ENCODE measurements around the gene WDR33.

The WDR33 gene

DNA sequence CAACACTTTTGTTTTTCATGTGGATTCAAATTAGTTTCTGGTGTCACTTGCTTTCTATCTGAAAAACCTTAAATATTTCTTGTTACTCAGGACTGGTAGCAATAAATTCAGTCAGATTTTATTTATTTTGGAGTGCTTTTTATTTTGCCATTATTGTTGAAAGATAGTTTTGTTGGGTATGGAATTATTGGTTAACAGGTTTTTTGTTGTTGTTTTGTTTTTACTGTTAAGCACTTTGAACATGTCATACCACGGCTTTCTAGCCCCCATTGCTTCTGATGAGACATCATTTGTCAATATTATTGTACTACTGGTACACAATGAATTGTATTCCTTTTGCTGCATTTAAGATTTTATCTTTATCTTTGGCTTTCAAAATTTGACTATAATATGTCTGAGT, 122.6 kb downstream of the WDR33 start:
- DNase-seq = no peak

DNA sequence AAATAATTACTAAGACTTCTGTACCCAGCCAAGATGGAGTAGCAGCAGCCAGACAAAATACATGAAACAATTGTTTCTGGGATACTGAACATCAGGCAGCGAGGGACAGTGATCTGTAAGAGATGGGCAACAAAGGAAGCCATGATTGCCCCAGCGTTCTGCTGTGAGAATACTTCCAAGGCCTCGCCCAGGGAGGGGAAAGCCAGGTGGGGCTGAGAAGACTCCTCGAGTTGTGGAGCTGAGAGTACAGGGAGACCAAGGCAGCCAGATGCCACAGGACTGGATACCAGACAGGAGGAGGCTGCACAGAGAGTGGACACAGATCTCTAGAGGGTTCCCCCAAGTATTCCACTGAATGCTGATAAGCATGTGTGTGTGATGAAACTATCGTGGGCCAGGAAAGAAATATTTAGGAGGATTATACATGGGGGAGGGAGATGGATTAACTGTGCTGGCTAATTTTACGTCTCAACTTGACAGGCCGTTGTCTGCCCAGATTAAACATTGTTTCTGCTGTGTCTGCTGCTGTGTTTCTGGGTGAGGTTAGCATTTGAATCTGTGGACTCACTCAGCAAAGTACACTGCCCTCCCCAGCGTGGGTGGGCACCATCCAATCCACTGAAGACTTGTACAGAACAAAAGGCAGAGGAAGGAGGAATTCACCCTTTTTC, 125.4 kb downstream of the WDR33 start:
- no peak for DNase-seq

GRCh38 chr2:127683757-127684156, 127.2 kb downstream of the WDR33 start:
- no peak for DNase-seq

DNA sequence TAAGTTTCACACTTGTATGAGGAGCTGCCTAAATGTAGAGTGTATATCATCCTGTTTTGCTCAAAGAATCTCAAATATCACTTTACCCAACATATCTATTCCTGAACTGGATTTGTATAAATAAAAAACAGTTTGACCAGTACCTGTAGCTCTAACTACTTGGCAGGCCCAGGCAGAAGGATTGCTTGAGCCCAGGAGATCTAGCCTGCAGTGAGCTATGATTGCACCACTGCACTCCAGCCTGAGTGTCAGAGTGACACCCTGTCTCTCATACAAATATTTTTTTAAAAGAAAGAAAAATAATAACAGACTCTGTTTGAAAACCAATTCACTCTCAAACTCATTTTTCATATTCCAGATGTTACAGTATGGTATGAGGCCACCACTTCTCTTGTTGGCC, 127.9 kb downstream of the WDR33 start:
- no peak for DNase-seq

DNA sequence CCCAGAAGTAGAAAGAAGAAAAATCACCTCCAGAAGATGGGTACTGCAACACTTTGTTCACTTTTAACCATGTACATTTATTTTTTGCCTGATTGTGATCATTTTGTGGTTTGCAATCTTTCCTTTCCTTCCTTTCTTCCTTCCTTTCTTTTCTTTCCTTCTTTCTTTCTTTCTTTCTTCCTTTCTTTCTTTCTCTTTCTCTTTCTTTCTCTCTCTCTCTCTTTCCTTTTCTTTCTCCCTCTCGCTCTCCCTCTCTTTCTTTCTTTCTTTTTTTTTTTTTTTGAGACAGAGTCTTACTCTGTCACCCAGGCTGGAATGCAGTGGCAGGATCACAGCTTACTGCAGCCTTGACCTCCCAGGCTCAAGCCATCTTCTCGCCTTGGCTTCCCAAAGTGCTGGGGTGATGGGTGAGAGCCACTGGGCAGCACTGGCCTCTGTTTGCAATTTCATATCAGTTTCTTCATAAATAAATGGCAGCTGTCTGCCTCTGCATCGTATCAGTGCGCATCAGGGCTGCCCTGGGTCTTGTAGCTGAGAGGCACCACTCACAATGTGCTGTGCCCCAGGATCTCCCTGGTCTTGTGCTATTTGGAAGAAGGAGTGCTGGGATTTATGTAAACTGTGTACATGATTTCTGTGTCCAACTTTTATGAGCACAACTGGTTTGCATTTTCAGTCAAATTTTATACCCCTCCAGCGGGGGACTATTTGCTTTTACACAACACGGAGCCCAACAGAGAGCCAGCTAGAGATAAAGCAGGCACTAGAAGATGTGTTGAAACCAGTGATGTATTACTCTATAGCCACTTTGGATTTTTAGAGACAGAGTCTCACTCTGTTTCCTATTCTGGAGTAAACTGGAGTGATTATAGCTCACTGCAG, 128.8 kb downstream of the WDR33 start:
- DNase-seq = no peak

- DNase-seq = no peak
These were observed 129.6 kb downstream of the WDR33 start for GRCh38 chr2:127681288-127681804.

GRCh38 chr2:127680706-127681287, 130.2 kb downstream of the WDR33 start:
- DNase-seq = no peak

GRCh38 chr2:127679680-127680361, 131.2 kb downstream of the WDR33 start:
- no peak for DNase-seq

- no peak for DNase-seq
These were observed 132.0 kb downstream of the WDR33 start for GRCh38 chr2:127678991-127679390.

GRCh38 chr2:127678531-127678930, 132.4 kb downstream of the WDR33 start:
- DNase-seq = no peak

GRCh38 chr2:127676906-127677305, 134.1 kb downstream of the WDR33 start:
- no peak for DNase-seq

DNA sequence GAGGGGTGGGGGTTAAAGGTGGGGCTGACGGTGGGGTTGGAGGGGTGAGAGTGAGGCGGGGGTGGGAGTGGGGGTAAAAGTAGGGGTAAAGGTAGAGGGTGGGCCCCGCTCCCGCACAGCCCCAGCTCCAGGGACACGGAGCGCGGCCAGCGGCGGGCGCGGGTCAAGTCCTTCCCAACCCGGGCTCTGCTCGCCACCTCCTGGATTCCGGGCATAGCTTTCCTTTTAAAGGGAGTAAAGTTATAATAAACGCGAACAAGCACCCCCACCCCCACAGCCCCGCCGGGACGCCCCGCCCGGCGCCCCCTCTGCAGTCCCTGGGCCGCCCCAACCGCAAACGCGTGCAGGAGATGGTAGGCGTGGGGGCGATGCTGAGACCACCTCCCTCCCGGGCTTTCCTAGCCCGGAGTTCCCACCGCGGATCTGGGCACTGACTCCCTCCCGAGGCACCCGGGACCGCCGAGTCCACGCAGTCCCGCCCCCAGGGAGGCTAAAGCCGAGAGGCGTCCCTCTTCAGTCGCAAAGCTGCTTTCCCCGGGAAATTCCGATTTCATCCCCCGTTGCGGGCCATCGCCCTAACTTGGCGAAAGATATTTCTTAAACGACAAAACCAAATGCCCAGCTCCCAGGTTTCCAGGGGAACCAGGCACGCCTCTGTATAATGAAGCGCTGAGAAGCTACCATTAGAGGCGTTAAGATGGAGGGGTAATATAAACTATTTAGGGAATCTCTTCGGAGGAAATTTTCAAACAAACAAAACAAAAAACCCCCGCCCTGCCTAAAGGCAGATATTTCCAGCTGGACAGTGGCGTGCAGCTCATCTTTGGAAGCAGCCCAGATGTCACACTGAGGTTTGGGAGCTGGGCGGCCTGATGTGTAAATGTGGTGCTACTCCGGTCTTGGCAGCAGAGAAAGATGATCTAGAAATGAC, 135.4 kb downstream of the WDR33 start, which contains the start of gene LIMS2:
Gene LIMS2, minus strand, starts transcription at position 200 of the 931 bp plus-strand sequence. CDS start 506 bp downstream, outside the sequence.
- DNase-seq = peak; percentile 54

GRCh38 chr2:127674241-127675209, 136.4 kb downstream of the WDR33 start:
- peak; percentile 18 for DNase-seq

DNA sequence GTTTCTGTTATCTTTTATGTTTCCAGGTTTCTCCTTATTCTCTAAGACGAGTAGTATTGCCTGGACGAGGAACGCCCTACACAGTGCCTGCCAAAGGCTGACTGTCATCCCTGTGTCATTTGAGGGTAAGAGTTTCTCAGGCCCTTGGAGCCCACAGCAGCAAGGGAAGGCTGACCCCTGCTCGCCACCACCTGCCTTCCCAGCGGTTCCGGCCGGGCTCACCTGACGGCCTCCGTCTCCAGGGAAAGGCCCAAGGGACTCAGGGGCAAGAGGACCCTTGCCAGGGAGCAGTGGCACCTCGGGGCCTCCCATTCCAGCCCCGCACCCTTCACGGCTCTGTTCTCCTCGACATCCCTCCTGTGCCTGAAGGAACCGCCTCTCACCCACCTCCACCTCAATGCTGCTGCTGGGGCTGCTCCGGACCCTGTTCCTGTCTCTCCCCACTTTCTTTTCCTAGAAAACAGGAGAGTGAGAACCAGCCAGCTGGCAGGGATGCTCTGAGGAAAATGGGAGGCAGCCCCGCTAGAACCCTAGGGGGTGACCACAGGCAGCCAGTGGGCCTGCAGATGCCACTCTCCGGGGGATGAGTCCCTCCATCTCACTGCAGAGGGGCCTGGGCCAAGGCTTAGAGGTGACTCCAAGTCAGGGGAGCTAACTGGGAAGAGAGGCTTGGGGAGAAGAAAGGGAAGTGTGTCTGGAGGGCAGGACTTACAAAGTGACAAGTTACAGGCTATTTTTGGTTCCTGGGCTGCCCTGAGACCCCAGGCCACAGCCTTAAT, 137.5 kb downstream of the WDR33 start:
- DNase-seq = no peak

- DNase-seq = no peak
These were observed 138.4 kb downstream of the WDR33 start for GRCh38 chr2:127672341-127673224.

DNA sequence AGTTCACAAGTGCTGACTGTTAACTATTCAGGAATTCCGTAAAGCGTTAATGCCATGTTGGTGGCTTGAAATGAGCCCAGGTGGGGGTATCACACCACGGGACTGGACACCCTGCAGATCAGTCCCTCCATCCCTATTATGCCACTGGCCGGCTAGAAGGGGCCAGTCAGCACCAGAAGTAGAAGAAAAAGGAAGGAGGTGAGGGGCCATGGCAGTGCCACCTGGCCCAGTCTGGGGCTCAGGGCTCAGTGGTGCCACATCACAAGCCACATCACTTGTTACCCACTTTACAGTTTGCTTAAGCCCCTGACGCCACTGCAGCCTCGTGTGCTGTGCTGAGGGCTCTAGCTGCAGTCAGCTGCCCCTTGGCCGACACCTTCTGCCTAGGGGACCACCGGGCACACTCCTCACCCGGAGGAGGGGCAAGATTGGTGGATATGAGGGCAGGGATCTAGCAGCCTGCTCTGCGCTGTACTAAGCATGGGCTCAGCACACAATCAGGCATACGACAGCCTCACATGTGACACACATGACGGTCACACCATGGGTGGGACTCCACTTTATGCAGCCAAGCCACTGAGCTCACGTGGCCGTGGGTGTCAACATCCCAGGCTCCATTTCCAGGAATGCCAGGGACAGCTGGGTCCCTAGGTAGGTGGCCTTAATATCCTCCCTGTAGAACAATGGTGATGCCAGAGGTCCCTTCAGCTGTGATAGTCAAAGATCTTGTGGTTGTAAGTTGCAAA, 139.2 kb downstream of the WDR33 start:
- no peak for DNase-seq

GRCh38 chr2:127670957-127671290, 140.0 kb downstream of the WDR33 start:
- DNase-seq = no peak
